ENCODE measurements around the gene TMPRSS11D.

The TMPRSS11D gene, protein sequence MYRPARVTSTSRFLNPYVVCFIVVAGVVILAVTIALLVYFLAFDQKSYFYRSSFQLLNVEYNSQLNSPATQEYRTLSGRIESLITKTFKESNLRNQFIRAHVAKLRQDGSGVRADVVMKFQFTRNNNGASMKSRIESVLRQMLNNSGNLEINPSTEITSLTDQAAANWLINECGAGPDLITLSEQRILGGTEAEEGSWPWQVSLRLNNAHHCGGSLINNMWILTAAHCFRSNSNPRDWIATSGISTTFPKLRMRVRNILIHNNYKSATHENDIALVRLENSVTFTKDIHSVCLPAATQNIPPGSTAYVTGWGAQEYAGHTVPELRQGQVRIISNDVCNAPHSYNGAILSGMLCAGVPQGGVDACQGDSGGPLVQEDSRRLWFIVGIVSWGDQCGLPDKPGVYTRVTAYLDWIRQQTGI

DNA sequence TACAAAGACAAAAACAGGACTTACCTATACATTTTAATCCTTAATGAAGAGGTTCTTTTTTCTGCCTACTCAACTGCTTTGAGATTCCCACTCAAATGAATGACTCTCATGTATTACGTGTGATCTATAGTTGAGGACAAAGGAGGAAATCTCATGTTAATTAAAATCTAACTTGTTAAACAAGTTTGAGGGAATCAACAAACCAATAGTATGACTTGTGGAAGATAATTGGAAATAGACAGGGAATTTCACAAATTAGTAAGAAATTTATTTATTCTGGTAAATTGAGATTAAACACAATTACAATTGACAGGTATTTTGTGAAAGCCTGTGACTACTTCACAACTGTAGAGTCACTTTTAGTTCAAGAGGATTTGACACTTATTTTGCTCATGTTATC, at the start of gene TMPRSS11D:
TMPRSS11D (minus strand) TSS at position 101 of the 400 bp plus-strand sequence; CDS start at position 32, 69 bp downstream.
- no peaks in the 10 kb centered on the region for H3K27me3 ChIP-seq (ENCODE audit: low read length)
- no peak within 1 kb of the TSS for H3K4me3 ChIP-seq (ENCODE audit: insufficient read depth, low read length, poor library complexity, severe bottlenecking)
- TF ChIP-seq, protein P1, sequence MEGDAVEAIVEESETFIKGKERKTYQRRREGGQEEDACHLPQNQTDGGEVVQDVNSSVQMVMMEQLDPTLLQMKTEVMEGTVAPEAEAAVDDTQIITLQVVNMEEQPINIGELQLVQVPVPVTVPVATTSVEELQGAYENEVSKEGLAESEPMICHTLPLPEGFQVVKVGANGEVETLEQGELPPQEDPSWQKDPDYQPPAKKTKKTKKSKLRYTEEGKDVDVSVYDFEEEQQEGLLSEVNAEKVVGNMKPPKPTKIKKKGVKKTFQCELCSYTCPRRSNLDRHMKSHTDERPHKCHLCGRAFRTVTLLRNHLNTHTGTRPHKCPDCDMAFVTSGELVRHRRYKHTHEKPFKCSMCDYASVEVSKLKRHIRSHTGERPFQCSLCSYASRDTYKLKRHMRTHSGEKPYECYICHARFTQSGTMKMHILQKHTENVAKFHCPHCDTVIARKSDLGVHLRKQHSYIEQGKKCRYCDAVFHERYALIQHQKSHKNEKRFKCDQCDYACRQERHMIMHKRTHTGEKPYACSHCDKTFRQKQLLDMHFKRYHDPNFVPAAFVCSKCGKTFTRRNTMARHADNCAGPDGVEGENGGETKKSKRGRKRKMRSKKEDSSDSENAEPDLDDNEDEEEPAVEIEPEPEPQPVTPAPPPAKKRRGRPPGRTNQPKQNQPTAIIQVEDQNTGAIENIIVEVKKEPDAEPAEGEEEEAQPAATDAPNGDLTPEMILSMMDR (IDR thresholded peaks at IDR 0.05; ENCODE audit: insufficient read depth, low read length, poor library complexity, severe bottlenecking), result no peak
- no peak for TF ChIP-seq EZH2phosphoT487 (conservative IDR thresholded peaks at IDR 0.05; ENCODE audit: low read length)
- no peaks in the 10 kb centered on the region for H4K20me1 ChIP-seq (ENCODE audit: low read depth, low read length)
- no peak within 1 kb of the TSS for H3K4me2 ChIP-seq (ENCODE audit: low read depth, low read length, poor library complexity, severe bottlenecking)
- H3K9me2 ChIP-seq (replicated peaks; ENCODE audit: insufficient read depth, low read length), result no peaks in the 10 kb centered on the region
- H3K9me3 ChIP-seq (ENCODE audit: insufficient read depth, low read length), result no peaks in the 10 kb centered on the region
- H3K27ac ChIP-seq (ENCODE audit: low read depth, low read length), result no peak within 1 kb of the TSS
- H3F3A ChIP-seq (ENCODE audit: insufficient read depth), result no peaks in the 10 kb centered on the region
- no peak within 1 kb of the TSS for H3K9ac ChIP-seq (ENCODE audit: low read length)
- no peak within 1 kb of the TSS for H2AFZ ChIP-seq (ENCODE audit: low read depth, low read length, severe bottlenecking)
- no peaks in the 10 kb centered on the region for H3K79me2 ChIP-seq (ENCODE audit: insufficient read depth, low read length)
- no peaks in the 10 kb centered on the region for H3K36me3 ChIP-seq (ENCODE audit: low read length)

DNA sequence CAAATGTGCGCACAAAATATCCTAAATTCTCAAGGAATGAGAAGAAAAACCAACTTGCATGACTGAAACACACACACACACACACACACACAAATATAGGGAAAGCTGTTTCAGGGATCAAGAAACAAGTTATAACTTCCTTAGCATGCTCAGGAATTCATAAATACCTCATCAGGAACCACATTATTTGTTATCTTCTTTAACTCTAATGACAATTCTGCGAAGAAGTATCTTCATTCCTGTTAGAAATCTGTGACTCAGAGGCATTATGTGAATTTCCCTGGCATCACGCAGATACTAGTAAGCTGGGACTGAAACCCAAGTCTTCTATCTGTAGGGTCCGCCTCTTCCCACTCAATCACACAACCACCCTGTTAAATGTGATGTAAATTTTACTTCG, 49.2 kb upstream of the TMPRSS11D start:
- H3F3A ChIP-seq (ENCODE audit: insufficient read depth), result no peaks in the 10 kb centered on the region
- H4K20me1 ChIP-seq (ENCODE audit: low read depth, low read length), result no peaks in the 10 kb centered on the region
- no peak overlapping the region for H3K4me3 ChIP-seq (ENCODE audit: insufficient read depth, low read length, poor library complexity, severe bottlenecking)
- H3K36me3 ChIP-seq (ENCODE audit: low read length), result no peaks in the 10 kb centered on the region
- no peak overlapping the region for H3K4me2 ChIP-seq (ENCODE audit: low read depth, low read length, poor library complexity, severe bottlenecking)
- H3K27ac ChIP-seq (ENCODE audit: low read depth, low read length), result no peak overlapping the region
- H3K9me2 ChIP-seq (replicated peaks; ENCODE audit: insufficient read depth, low read length), result no peaks in the 10 kb centered on the region
- TF ChIP-seq, protein P1 (IDR thresholded peaks at IDR 0.05; ENCODE audit: insufficient read depth, low read length, poor library complexity, severe bottlenecking), result no peak
- TF ChIP-seq EZH2phosphoT487 (conservative IDR thresholded peaks at IDR 0.05; ENCODE audit: low read length), result no peak
- no peaks in the 10 kb centered on the region for H3K79me2 ChIP-seq (ENCODE audit: insufficient read depth, low read length)
- no peaks in the 10 kb centered on the region for H3K27me3 ChIP-seq (ENCODE audit: low read length)
- no peak overlapping the region for H3K9ac ChIP-seq (ENCODE audit: low read length)
- no peaks in the 10 kb centered on the region for H3K9me3 ChIP-seq (ENCODE audit: insufficient read depth, low read length)
- H2AFZ ChIP-seq (ENCODE audit: low read depth, low read length, severe bottlenecking), result no peak overlapping the region

DNA sequence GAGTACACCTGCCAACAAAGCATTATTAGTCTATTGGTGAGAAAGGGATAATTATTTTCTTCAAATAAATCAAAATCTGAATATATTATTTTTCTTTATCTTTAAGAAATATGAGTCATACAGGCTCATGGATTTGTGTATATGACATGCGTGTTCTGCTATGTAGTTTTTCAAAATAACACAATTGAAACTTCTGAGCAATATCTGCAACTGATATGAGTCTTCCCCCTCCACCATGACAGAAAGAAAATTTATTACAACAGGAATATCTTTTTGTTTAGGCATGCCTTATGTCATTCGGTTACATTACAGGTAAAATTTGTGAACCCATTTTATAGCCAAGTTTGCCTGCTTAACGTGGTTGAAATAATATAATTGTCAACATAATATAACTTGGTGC, 47.5 kb upstream of the TMPRSS11D start:
- H3K9me3 ChIP-seq (ENCODE audit: insufficient read depth, low read length), result no peaks in the 10 kb centered on the region
- no peaks in the 10 kb centered on the region for H3K27me3 ChIP-seq (ENCODE audit: low read length)
- no peak overlapping the region for H2AFZ ChIP-seq (ENCODE audit: low read depth, low read length, severe bottlenecking)
- no peaks in the 10 kb centered on the region for H4K20me1 ChIP-seq (ENCODE audit: low read depth, low read length)
- H3K4me2 ChIP-seq (ENCODE audit: low read depth, low read length, poor library complexity, severe bottlenecking), result no peak overlapping the region
- H3K36me3 ChIP-seq (ENCODE audit: low read length), result no peaks in the 10 kb centered on the region
- no peak for TF ChIP-seq EZH2phosphoT487 (conservative IDR thresholded peaks at IDR 0.05; ENCODE audit: low read length)
- TF ChIP-seq, protein P1 (IDR thresholded peaks at IDR 0.05; ENCODE audit: insufficient read depth, low read length, poor library complexity, severe bottlenecking), result no peak
- no peak overlapping the region for H3K9ac ChIP-seq (ENCODE audit: low read length)
- H3K79me2 ChIP-seq (ENCODE audit: insufficient read depth, low read length), result no peaks in the 10 kb centered on the region
- no peak overlapping the region for H3K27ac ChIP-seq (ENCODE audit: low read depth, low read length)
- H3K9me2 ChIP-seq (replicated peaks; ENCODE audit: insufficient read depth, low read length), result no peaks in the 10 kb centered on the region
- no peaks in the 10 kb centered on the region for H3F3A ChIP-seq (ENCODE audit: insufficient read depth)
- H3K4me3 ChIP-seq (ENCODE audit: insufficient read depth, low read length, poor library complexity, severe bottlenecking), result no peak overlapping the region
